PFSK-1 (cell line): ENCODE data around the gene SUCLG2.

Experiments used
- FOXP2 ChIP-seq: optimal IDR thresholded peaks from 2 replicates; pipeline ENCODE3; 2011; ENCODE audit warnings: borderline replicate concordance, control low read depth, inconsistent platforms; ENCODE audit not compliant: insufficient read depth; ENCODE audit errors: extremely low read length, extremely low read depth
- POLR2AphosphoS5 ChIP-seq: IDR thresholded peaks from 2 replicates; pipeline ENCODE4 v1.6.1; 2012; ENCODE audit warnings: low read depth, mild to moderate bottlenecking, control low read depth, low read length, moderate library complexity
- REST ChIP-seq, 2 experiments: IDR thresholded peaks; 2 replicates each; pipeline versions ENCODE4 v1.6.1 to v1.8.0; 2011 to 2012; ENCODE audit warnings: low read depth in 2 of 2, low read length in 2 of 2, control low read depth in 1 of 2, inconsistent platforms in 1 of 2, mild to moderate bottlenecking in 1 of 2, moderate library complexity in 1 of 2; ENCODE audit not compliant: insufficient read depth in 1 of 2
- SIN3A ChIP-seq: IDR thresholded peaks from 2 replicates; pipeline ENCODE4 v1.6.1; 2012; ENCODE audit warnings: mild to moderate bottlenecking, low read length, moderate library complexity, borderline replicate concordance; ENCODE audit not compliant: insufficient read depth
- TAF1 ChIP-seq: IDR thresholded peaks from 2 replicates; pipeline ENCODE4 v1.6.1; 2012; ENCODE audit warnings: low read length, control low read depth, borderline replicate concordance; ENCODE audit not compliant: insufficient read depth

GRCh38 chr3:67474311-67474710 is 180.1 kb downstream of the SUCLG2 start:
- TF ChIP-seq REST (IDR thresholded peaks at IDR 0.05; ENCODE audit: insufficient read depth in 1 of 2, low read depth in 2 of 2, low read length in 2 of 2): no peak
- no peak for TF ChIP-seq SIN3A
- TF ChIP-seq TAF1: no peak
- TF ChIP-seq POLR2AphosphoS5: no peak
- no peak for TF ChIP-seq FOXP2
